HepG2 (cell line): Measurements from ENCODE around the gene HCFC2. TPM values are rescaled to one million over a fixed set of nuclear protein-coding genes. Genes with fewer than 3 reads are reported as not detected.
A peak's percentile ranks its signal among the peaks of the same experiment; 100 is the strongest.

ENCODE experiments used
- DZIP1 ChIP-seq: sonication (generic); formaldehyde crosslinking; IDR thresholded peaks from 2 replicates; pipeline ENCODE4 v1.5.0; 2020; ENCODE audit warnings: mild to moderate bottlenecking, missing genetic modification reagents
- ETV6 ChIP-seq: sonication (generic); formaldehyde crosslinking; conservative IDR thresholded peaks from 2 replicates; pipeline ENCODE4 v1.4.0; 2020; ENCODE audit warnings: missing genetic modification reagents
- FOSL1 ChIP-seq: sonication (generic); formaldehyde crosslinking; IDR thresholded peaks from 2 replicates; pipeline ENCODE4 v1.9.0; 2021; ENCODE audit warnings: missing genetic modification reagents, borderline replicate concordance
- FUBP1 ChIP-seq: sonication (generic); formaldehyde crosslinking; IDR thresholded peaks from 2 replicates; pipeline ENCODE4 v1.5.1; 2020; ENCODE audit warnings: missing genetic modification reagents, mild to moderate bottlenecking, borderline replicate concordance
- HNF4A ChIP-seq: sonication (generic); formaldehyde crosslinking; IDR thresholded peaks from 2 replicates; pipeline ENCODE4 v1.4.0; 2020; ENCODE audit warnings: missing genetic modification reagents
- KAT8 ChIP-seq: IDR thresholded peaks from 2 replicates; pipeline ENCODE4 v1.6.1; 2016; ENCODE audit warnings: missing genetic modification reagents, missing compliant biosample characterization
- KLF6 ChIP-seq: IDR thresholded peaks from 2 replicates; pipeline ENCODE4 v1.8.0; 2016; ENCODE audit warnings: missing biosample characterization, missing genetic modification reagents
- NCOA2 ChIP-seq: sonication (generic); formaldehyde crosslinking; IDR thresholded peaks from 2 replicates; pipeline ENCODE4 v1.8.0; 2022; ENCODE audit warnings: inconsistent platforms
- REL ChIP-seq: sonication (generic); formaldehyde crosslinking; conservative IDR thresholded peaks from 2 replicates; pipeline ENCODE4 v1.8.0; 2022; ENCODE audit warnings: mild to moderate bottlenecking, missing genetic modification reagents, moderate library complexity
- REPIN1 ChIP-seq: sonication (generic); formaldehyde crosslinking; IDR thresholded peaks from 2 replicates; pipeline ENCODE4 v1.8.0; 2022; ENCODE audit warnings: missing genetic modification reagents, low read depth, mild to moderate bottlenecking, borderline replicate concordance
- SOX13 ChIP-seq, 3 experiments: fragments of 450-650 bp in 1 of 3; sonication (generic) in 1 of 3; formaldehyde crosslinking in 1 of 3; IDR thresholded peaks in 2 of 3; conservative IDR thresholded peaks in 1 of 3; 2 replicates each; pipeline versions ENCODE4 v1.5.0 to v1.6.1; 2016 to 2020; ENCODE audit warnings: antibody characterized with exemption in 1 of 3, mild to moderate bottlenecking in 1 of 3, missing compliant biosample characterization in 1 of 3, missing genetic modification reagents in 1 of 3, moderate library complexity in 1 of 3
- SRF ChIP-seq: IDR thresholded peaks from 2 replicates; pipeline ENCODE4 v1.6.1; 2011; ENCODE audit warnings: mild to moderate bottlenecking, low read depth, low read length, moderate library complexity
- TBP ChIP-seq: sonication (generic); formaldehyde crosslinking; IDR thresholded peaks from 2 replicates; pipeline ENCODE4 v1.5.0; 2020; ENCODE audit warnings: missing genetic modification reagents
- YEATS4 ChIP-seq: sonication (generic); formaldehyde crosslinking; IDR thresholded peaks from 2 replicates; pipeline ENCODE4 v1.4.0; 2020; ENCODE audit warnings: missing genetic modification reagents, borderline replicate concordance
- ZBTB14 ChIP-seq: sonication (generic); formaldehyde crosslinking; IDR thresholded peaks from 2 replicates; pipeline ENCODE4 v1.4.0; 2020; ENCODE audit warnings: missing genetic modification reagents
- ZNF317 ChIP-seq: sonication (generic); formaldehyde crosslinking; IDR thresholded peaks from 2 replicates; pipeline ENCODE4 v1.5.0; 2020; ENCODE audit warnings: mild to moderate bottlenecking, missing genetic modification reagents
- ZNF761 ChIP-seq: sonication (generic); formaldehyde crosslinking; conservative IDR thresholded peaks from 2 replicates; pipeline ENCODE4 v1.4.0; 2020; ENCODE audit warnings: mild to moderate bottlenecking, missing genetic modification reagents
- ZNF816 ChIP-seq: sonication (generic); formaldehyde crosslinking; IDR thresholded peaks from 2 replicates; pipeline ENCODE4 v1.8.0; 2022; ENCODE audit warnings: missing genetic modification reagents, mild to moderate bottlenecking, borderline replicate concordance
- ZNF878 ChIP-seq: sonication (generic); formaldehyde crosslinking; IDR thresholded peaks from 2 replicates; pipeline ENCODE4 v1.8.1; 2023; ENCODE audit warnings: mild to moderate bottlenecking, missing genetic modification reagents, moderate library complexity
- ZSCAN31 ChIP-seq: sonication (generic); formaldehyde crosslinking; IDR thresholded peaks from 2 replicates; pipeline ENCODE4 v1.5.0; 2020; ENCODE audit warnings: low read depth, mild to moderate bottlenecking, missing genetic modification reagents
- polyA plus RNA-seq, 8 experiments: library from polyadenylated mRNA; depleted of rRNA in 3 of 8; stranded (reverse) in 7 of 8; unstranded in 1 of 8; fragments of >200 nt; fragmentation: Illumina TruSeq in 4 of 8; extraction: Trizol in 4 of 8; gene quantifications; 2 replicates each; pipeline versions ENCODE4 v1.2.1 to v1.2.3, GENCODE V29; 2011 to 2016; ENCODE audit warnings: low read depth in 4 of 8, missing spikeins in 1 of 8, mixed read lengths in 1 of 8; ENCODE audit not compliant: insufficient read depth in 1 of 8
- total RNA-seq, 5 experiments: library from RNA; depleted of rRNA; stranded (reverse); fragments of >200 nt; fragmentation: Illumina TruSeq; extraction: Trizol; gene quantifications; 2 replicates each; pipeline ENCODE4 v1.2.3, GENCODE V29; 2016; ENCODE audit warnings: low read depth in 1 of 5
- TF ChIP-seq, protein P1 (sequence below): sonication (generic); formaldehyde crosslinking; conservative IDR thresholded peaks from 2 replicates; pipeline ENCODE4 v1.8.0; 2022; ENCODE audit warnings: mild to moderate bottlenecking, moderate library complexity, missing genetic modification reagents

The HCFC2 gene
- total and polyA plus RNA-seq, 2 of the 13 experiments (the other 11 are each of a cell fraction or from before 2014, with no cell fraction given): 3.7 to 4.9 TPM

GRCh38 chr12:104064031-104064841, at the start of gene HCFC2 (continued):
- TF ChIP-seq, protein P1, sequence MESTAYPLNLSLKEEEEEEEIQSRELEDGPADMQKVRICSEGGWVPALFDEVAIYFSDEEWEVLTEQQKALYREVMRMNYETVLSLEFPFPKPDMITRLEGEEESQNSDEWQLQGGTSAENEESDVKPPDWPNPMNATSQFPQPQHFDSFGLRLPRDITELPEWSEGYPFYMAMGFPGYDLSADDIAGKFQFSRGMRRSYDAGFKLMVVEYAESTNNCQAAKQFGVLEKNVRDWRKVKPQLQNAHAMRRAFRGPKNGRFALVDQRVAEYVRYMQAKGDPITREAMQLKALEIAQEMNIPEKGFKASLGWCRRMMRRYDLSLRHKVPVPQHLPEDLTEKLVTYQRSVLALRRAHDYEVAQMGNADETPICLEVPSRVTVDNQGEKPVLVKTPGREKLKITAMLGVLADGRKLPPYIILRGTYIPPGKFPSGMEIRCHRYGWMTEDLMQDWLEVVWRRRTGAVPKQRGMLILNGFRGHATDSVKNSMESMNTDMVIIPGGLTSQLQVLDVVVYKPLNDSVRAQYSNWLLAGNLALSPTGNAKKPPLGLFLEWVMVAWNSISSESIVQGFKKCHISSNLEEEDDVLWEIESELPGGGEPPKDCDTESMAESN: peak; percentile 77
- TF ChIP-seq HNF4A (CRISPR knock-in tag) (0 out of 2 replicates have a peak, but pooled peaks have one; percentile 12), REL (CRISPR knock-in tag) (no peak), NCOA2 (CRISPR knock-in tag) (0 out of 2 replicates have a peak, but pooled peaks have one; percentile 13), SRF (no peak), FOSL1 (CRISPR knock-in tag) (no peak), YEATS4 (CRISPR knock-in tag) (peak; percentile 82), REPIN1 (CRISPR knock-in tag) (peak; percentile 58), TBP (CRISPR knock-in tag) (no peak), ZSCAN31 (CRISPR knock-in tag) (no peak), KAT8 (CRISPR knock-in tag) (peak; percentile 91), DZIP1 (CRISPR knock-in tag) (0 out of 2 replicates have a peak, but pooled peaks have one; percentile 33), ZNF761 (CRISPR knock-in tag) (0 out of 2 replicates have a peak, but pooled peaks have one; percentile 30), ZBTB14 (CRISPR knock-in tag) (0 out of 2 replicates have a peak, but pooled peaks have one; percentile 27), FUBP1 (CRISPR knock-in tag) (no peak), SOX13 (IDR thresholded peaks at IDR 0.05) (no peak), SOX13 (CRISPR knock-in tag; conservative IDR thresholded peaks at IDR 0.05 in 1 of 2, IDR thresholded peaks at IDR 0.05 in 1 of 2) (no peak), ZNF317 (CRISPR knock-in tag) (peak; percentile 18; the same call in 1 of the 2 replicates), ZNF878 (CRISPR knock-in tag) (0 out of 2 replicates have a peak, but pooled peaks have one; percentile 73), ZNF816 (CRISPR knock-in tag) (0 out of 2 replicates have a peak, but pooled peaks have one; percentile 62), KLF6 (0 out of 2 replicates have a peak, but pooled peaks have one; percentile 71), ETV6 (CRISPR knock-in tag) (no peak)
